Central memory CD8-positive, alpha-beta T cell (primary cell): ENCODE data around the gene PERM1.
"Not testable (repeated sequence)": the region's sequence is repeated elsewhere in the genome, so short reads cannot be mapped to it uniquely, and the experiment has no call there.

Source experiments
- ATAC-seq: fragments of 150-1000 bp; cut with Tn5 transposase; replicated peaks from 2 replicates; pipeline ENCODE4 v1.10.0; 2022; ENCODE audit warnings: mild to moderate bottlenecking, moderate FRiP score, moderate number of reproducible peaks; ENCODE audit not compliant: poor library complexity, severe bottlenecking; ENCODE audit errors: extremely low read depth
- DNase-seq, 2 donors: peaks; one replicate each; pipeline ENCODE4 v3.0.0; 2021; ENCODE audit warnings: low spot score in 2 of 2
- H3K27ac Mint-ChIP-seq: one replicate; pipeline ENCODE4 v1.8.0; 2022; ENCODE audit warnings: low read depth, mild to moderate bottlenecking, moderate library complexity, mixed read lengths
- H3K27me3 Mint-ChIP-seq: one replicate; pipeline ENCODE4 v1.8.0; 2022; ENCODE audit warnings: mixed read lengths
- H3K36me3 Mint-ChIP-seq: one replicate; pipeline ENCODE4 v1.8.0; 2022; ENCODE audit warnings: mild to moderate bottlenecking, moderate library complexity, mixed read lengths; ENCODE audit not compliant: insufficient read depth
- H3K4me1 Mint-ChIP-seq: one replicate; pipeline ENCODE4 v1.8.0; 2022; ENCODE audit warnings: mixed read lengths
- H3K4me3 Mint-ChIP-seq: one replicate; pipeline ENCODE4 v1.8.0; 2022; ENCODE audit warnings: mild to moderate bottlenecking, moderate library complexity, mixed read lengths
- H3K9me3 Mint-ChIP-seq: one replicate; pipeline ENCODE4 v1.8.0; 2022; ENCODE audit warnings: mixed read lengths

PERM1 gene

GRCh38 chr1:1021010-1021919, 39.4 kb upstream of the PERM1 start:
- no peak overlapping the region for H3K27ac Mint-ChIP-seq
- ATAC-seq (no peak), DNase-seq (no peak)
- H3K36me3 Mint-ChIP-seq, result peaks cover 2% of the 10 kb centered on the region
- H3K9me3 Mint-ChIP-seq, result no peaks in the 10 kb centered on the region
- H3K27me3 Mint-ChIP-seq, result peaks cover 16% of the 10 kb centered on the region
- H3K4me3 Mint-ChIP-seq, result peak overlapping the region; percentile 55
- H3K4me1 Mint-ChIP-seq, result peaks cover 4% of the 10 kb centered on the region

DNA sequence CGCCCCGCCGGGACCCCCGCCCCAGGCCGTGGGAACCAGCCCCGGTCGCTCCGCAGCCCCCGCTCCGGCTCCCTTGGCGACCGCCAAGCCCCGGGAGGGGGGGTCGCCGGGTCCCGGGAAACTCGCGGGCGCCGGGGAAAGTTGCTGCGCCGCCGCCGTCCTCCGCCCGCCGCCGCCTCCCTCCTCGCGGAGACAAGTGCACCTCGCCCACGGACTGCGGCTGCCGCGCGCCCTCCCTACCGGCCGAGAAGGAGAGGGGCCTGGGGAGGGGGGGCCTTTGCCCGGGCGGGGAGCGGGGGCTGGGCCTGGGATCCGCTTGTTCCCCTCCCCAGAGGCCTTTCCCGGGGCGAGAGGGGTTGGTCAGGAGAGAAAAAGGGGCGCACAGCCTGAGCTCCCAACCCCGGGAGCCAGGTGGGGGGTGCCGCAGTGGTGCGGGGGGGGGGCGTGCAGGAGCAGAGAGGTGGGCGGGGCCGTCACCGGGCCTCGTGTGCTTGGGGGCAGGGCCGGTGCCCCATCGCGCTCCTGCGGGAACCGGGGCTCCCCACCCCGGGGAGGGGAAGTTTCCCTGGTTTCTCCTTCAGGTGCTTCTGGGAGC, 38.6 kb upstream of the PERM1 start:
- H3K36me3 Mint-ChIP-seq, result peaks cover 2% of the 10 kb centered on the region
- H3K4me1 Mint-ChIP-seq, result peaks cover 4% of the 10 kb centered on the region
- peaks cover 16% of the 10 kb centered on the region for H3K27me3 Mint-ChIP-seq
- DNase-seq, result no peak
- ATAC-seq, result no peak
- H3K4me3 Mint-ChIP-seq, result peak overlapping the region; percentile 55
- H3K9me3 Mint-ChIP-seq, result no peaks in the 10 kb centered on the region
- H3K27ac Mint-ChIP-seq, result no peak overlapping the region

DNA sequence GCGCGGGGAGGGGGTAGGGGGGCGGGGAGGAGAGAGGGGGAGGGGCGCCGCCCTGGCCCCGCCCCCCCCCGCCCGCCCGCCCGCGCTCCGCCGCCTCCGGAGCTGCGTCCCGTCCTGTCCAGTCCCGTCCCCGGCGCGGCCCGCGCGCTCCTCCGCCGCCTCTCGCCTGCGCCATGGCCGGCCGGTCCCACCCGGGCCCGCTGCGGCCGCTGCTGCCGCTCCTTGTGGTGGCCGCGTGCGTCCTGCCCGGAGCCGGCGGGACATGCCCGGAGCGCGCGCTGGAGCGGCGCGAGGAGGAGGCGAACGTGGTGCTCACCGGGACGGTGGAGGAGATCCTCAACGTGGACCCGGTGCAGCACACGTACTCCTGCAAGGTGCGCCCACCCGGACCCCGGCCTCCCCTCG, 38.1 kb upstream of the PERM1 start, which contains the start of gene AGRN:
Gene AGRN, plus strand, starts transcription at position 121 of the 405 bp plus-strand sequence. Its CDS starts 53 bp downstream, at position 174.
- Mint-ChIP-seq H3K36me3 (peaks cover 2% of the 10 kb centered on the region), H3K4me1 (peaks cover 6% of the 10 kb centered on the region), H3K27me3 (peaks cover 16% of the 10 kb centered on the region), H3K9me3 (no peaks in the 10 kb centered on the region), H3K4me3 (peak within 1 kb of the TSS; percentile 55), H3K27ac (no peak within 1 kb of the TSS)
- DNase-seq (no peak), ATAC-seq (no peak)

- no peaks in the 10 kb centered on the region for H3K9me3 Mint-ChIP-seq
- ATAC-seq, result peak; percentile 75
- H3K27me3 Mint-ChIP-seq, result peaks cover 16% of the 10 kb centered on the region
- peaks cover 13% of the 10 kb centered on the region for H3K4me1 Mint-ChIP-seq
- peak; percentile 60 to 64 for DNase-seq
- H3K4me3 Mint-ChIP-seq, result peak overlapping the region; percentile 54
- no peak overlapping the region for H3K27ac Mint-ChIP-seq
- peaks cover 3% of the 10 kb centered on the region for H3K36me3 Mint-ChIP-seq
These were observed 37.5 kb upstream of the PERM1 start for GRCh38 chr1:1019122-1019999.

- H3K36me3 Mint-ChIP-seq, H3K27ac Mint-ChIP-seq, H3K9me3 Mint-ChIP-seq, ATAC-seq, H3K4me3 Mint-ChIP-seq, DNase-seq: not testable (repeated sequence)
- Mint-ChIP-seq H3K27me3 (peaks cover 13% of the 10 kb centered on the region), H3K4me1 (peaks cover 23% of the 10 kb centered on the region)
These were observed 36.4 kb upstream of the PERM1 start for GRCh38 chr1:1018321-1018685.

DNA sequence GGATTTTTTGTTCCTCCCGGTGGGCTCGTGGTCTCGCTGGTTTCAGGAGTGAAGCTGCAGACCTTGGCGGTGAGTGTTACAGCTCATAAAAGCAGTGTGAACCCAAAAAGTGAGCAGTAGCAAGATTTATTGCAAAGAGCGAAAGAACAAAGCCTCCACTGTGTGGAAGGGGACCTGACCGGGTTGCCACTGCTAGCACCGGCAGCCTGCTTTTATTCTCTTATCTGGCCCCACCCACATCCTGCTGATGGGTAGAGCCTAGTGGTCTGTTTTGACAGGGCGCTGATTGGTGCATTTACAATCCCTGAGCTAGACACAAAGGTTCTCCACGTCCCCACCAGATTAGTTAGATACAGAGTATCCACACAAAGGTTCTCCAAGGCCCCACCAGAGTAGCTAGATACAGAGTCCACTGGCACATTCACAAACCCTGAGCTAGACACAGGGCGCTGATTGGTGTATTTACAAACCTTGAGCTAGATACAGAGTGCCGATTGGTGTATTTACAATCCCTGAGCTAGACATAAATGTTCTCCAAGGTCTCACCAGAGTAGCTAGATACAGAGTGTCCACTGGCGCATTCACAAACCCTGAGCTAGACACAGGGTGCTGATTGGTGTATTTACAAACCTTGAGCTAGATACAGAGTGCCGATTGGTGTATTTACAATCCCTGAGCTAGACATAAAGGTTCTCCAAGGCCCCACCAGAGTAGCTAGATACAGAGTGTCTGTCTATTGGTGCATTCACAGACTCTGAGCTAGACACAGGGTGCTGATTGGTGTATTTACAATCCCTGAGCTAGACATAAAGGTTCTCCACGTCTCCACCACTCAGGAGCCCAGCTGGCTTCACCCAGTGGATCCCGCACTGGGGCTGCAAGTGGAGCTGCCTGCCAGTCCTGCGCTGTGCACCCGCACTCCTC, 35.8 kb upstream of the PERM1 start:
- ATAC-seq, result not testable (repeated sequence)

GRCh38 chr1:1014799-1015681, 33.1 kb upstream of the PERM1 start:
- Mint-ChIP-seq H3K27ac (peak overlapping the region; percentile 99), H3K4me3 (peak overlapping the region; percentile 98), H3K36me3 (peaks cover 12% of the 10 kb centered on the region), H3K9me3 (no peaks in the 10 kb centered on the region), H3K27me3 (no peaks in the 10 kb centered on the region), H3K4me1 (peaks cover 27% of the 10 kb centered on the region)
- DNase-seq (no peak), ATAC-seq (no peak)

More for the DNA sequence above, 35.8 kb upstream of the PERM1 start:
- Mint-ChIP-seq H3K36me3 (peaks cover 13% of the 10 kb centered on the region), H3K4me1 (peaks cover 27% of the 10 kb centered on the region), H3K4me3 (peak overlapping the region; percentile 40)
- H3K27me3 Mint-ChIP-seq, H3K9me3 Mint-ChIP-seq, H3K27ac Mint-ChIP-seq, DNase-seq: not testable (repeated sequence)

GRCh38 chr1:1013922-1014648, 32.2 kb upstream of the PERM1 start:
- H3K4me3 Mint-ChIP-seq, result peak overlapping the region; percentile 98
- H3K27ac Mint-ChIP-seq, result peak overlapping the region; percentile 99
- DNase-seq (no peak), ATAC-seq (no peak)
- H3K27me3 Mint-ChIP-seq, result peaks cover 1% of the 10 kb centered on the region
- H3K36me3 Mint-ChIP-seq, result peaks cover 12% of the 10 kb centered on the region
- peaks cover 27% of the 10 kb centered on the region for H3K4me1 Mint-ChIP-seq
- H3K9me3 Mint-ChIP-seq, result no peaks in the 10 kb centered on the region

- Mint-ChIP-seq H3K36me3 (peaks cover 12% of the 10 kb centered on the region), H3K4me1 (peaks cover 27% of the 10 kb centered on the region), H3K9me3 (no peaks in the 10 kb centered on the region), H3K27ac (peak within 1 kb of the TSS; percentile 99), H3K27me3 (peaks cover 9% of the 10 kb centered on the region), H3K4me3 (peak within 1 kb of the TSS; percentile 98)
- DNase-seq, result peak; percentile 77 to 86
- ATAC-seq, result peak; percentile 97
These were observed 31.4 kb upstream of the PERM1 start, which contains the start of gene ISG15 for GRCh38 chr1:1013105-1013921. Gene ISG15 (plus strand): TSS chr1:1013497. CDS start chr1:1013574, 77 bp downstream.

- peak overlapping the region; percentile 99 for H3K27ac Mint-ChIP-seq
- H3K9me3 Mint-ChIP-seq, DNase-seq: not testable (repeated sequence)
- peak overlapping the region; percentile 98 for H3K4me3 Mint-ChIP-seq
- H3K36me3 Mint-ChIP-seq, result peaks cover 12% of the 10 kb centered on the region
- H3K4me1 Mint-ChIP-seq, result peaks cover 27% of the 10 kb centered on the region
- peaks cover 15% of the 10 kb centered on the region for H3K27me3 Mint-ChIP-seq
- peak; percentile 12 for ATAC-seq
These were observed 30.8 kb upstream of the PERM1 start for GRCh38 chr1:1012736-1013104.
